T-helper 22 cell (primary cell): ENCODE results near the gene PCF11.

Experiments used
- DNase-seq: peaks from one replicate; pipeline ENCODE4 v3.0.0-alpha.2; 2020; ENCODE audit warnings: low read depth

PCF11 gene

GRCh38 chr11:83152264-83152663, 4.7 kb upstream of the PCF11 start:
- DNase-seq: no peak

- no peak for DNase-seq
Measured at GRCh38 chr11:83153764-83154163, 3.2 kb upstream of the PCF11 start.

DNA sequence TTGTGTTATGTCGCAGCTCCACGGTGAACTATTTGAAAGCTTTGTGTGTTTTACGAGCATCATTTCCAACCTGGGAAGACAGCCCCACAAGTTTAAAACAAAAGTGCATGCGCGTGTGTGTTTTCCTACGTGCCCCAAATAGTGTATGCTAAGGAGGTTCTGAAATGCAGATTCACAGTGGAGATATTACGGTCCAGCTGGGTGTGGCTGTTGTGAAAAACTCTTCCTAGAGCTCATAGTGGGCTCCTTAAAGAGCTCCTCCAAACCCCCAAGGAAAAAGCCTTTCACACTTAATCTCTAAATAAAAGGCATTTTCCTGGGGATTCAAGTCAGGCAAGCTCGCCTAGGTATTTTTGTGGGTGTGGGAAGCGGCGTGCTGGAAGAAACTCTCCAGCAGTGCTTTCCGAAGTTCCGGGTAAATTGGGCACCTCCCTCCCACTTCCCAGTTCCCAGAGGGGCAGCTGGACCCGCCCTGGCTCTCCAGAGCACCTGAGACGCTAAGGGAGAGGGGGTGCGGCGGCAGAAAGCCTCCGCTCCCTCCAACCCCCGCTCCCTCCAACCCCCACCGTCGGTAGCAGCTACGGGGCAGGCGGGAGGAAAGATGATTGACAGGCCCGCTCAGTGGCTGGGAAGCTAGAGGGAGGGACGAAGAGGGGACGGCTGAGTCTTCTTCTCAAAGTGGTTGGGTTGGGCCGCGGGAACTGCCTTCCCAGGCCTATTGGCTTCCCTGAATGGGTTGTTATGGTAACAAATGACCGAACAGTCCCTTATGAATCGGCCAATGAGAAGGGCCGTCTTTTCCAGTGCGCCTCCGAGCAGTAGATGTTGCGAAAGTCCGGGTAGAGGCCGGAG, 561 bp upstream of the PCF11 start:
- peak; percentile 97 for DNase-seq

GRCh38 chr11:83157594-83158356, 844 bp downstream of the PCF11 start:
- DNase-seq: peak; percentile 18

DNA sequence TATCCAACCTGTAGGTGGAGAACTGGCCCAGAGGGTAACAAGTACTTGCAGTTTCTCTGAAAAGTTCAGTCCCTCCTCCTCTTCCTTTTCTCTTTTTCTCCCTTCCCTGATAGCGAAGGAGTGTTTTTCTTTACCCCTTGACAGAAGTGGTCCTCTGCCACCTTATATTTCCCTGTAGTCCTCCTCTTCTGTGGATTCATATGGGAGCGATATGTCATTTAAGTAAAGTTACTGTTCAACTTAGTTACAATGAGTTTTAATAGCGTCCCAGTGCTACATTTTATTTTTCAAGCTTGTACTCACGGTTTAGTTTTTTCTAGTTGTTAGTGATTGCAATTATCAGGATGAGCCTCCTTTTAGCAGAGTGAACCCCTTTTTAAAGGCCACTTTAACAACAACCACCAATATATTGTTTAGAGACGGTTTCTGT, 1.4 kb downstream of the PCF11 start:
- no peak for DNase-seq

DNA sequence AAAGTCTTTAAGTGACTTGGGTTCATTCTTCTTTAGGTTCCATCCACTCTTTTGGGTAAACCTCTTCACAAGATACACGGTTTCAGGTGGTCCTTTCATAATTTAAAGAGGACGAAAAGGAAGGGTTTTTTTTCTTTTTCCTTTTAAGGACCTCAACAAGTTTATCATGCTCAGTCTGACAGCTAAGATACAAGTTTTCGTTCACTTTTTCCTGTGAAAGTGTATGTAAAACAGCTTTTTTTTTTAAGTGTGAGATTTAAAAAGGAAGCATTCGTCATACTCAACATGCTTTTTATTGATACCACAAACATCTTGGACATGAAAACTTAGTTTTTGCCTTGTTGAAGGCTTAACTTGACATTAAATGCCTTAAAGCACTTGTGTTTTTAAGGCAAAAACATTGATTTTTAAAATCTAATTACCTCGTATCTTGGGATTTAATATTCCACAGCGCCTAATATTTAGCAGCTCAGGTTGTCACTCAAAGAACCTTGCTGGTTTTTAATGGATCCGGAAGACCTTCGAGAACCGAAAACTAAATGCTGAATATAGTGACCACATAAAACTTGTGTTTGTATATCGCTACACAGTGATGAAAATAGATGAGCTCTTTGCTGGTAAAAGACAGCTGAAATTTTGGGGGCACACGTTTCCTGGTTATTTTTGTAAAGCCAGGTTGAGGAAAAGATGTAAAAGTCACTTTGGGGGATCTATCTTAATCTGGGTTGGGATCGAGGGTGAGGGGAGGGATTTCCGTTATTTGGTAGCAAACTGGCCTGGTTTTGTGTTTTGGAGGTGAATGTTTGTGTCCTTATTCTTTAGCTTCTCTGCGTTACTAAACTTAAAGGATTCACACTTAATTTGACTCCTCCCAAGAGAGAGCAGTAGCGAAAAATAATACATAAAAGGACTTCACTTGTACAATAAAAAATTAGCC, 2.3 kb downstream of the PCF11 start:
- no peak for DNase-seq

DNA sequence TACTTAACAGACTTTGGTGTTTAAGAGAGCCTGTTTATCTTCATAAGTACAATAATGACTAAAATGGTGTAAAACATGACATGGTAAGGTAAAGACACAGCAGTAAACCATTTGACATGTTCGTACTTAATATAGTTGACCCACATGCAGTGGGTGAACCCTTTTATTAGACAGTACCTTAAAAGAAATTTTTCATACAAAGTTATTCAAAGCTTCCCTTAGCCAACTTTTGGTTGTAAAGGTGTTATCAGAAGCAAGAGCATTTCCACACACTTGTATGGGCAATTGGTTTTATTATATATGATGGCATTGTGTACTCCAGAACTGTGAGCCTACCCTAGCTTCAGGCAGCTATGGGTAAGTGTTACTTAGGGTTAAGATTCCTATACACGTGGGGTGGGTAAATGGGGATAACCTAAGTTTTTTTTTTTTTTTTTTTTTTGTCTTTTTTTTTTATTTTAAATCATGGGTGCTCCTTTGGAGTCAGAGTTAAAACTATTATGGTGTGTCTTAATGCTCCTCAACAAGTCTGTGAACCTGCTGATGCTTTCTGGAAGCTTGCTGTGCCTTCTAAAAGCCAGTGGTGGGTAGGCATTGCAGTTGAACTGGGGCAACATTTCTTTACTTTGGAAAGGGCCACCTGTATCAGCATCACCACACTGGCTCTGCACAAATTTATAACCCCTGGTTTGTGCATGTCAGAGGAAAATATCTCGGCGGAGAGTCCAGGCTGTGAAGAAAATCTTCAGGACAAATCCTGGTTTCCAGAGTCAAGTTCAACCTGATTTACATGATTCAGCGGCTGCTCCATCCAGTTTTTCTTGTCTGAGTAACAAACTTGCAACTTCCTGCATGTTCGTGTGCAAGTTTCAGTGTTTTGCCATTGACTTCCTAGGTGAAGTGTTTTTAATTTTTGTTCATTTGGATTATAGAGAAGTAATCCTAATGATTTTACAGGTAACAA, 3.3 kb downstream of the PCF11 start:
- DNase-seq: no peak

DNA sequence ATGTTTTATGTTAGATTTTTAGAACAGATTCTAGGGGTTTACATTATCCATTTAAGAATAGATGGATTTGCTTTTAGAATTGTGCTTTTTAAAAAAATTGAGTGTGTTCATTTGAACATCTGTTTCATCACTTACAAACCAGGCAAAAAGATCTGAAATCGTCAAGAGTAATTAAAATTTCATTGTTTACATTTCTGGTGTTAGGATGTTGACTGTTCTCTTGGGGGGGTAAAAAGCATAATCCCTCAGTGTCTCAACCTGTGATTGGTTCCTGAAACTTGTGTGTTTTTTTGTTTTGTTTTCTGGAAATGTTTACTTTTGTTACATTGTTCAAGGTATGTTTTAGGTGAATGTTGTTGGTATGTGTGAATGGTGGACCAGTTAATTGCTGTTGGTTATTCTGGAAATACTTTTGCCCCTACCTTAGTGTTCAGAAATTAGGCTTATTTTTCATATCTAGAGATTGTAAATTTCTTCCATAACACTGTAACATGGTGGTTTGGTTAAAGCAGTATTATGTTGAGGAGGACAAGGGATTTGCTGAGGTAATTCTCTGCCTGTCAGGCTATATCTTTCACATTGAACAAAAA, 4.8 kb downstream of the PCF11 start:
- DNase-seq: no peak

GRCh38 chr11:83162377-83162776, 5.4 kb downstream of the PCF11 start:
- no peak for DNase-seq

- no peak for DNase-seq
Measured at GRCh38 chr11:83166193-83166866, 9.4 kb downstream of the PCF11 start.

- no peak for DNase-seq
Measured at GRCh38 chr11:83168756-83169155, 11.8 kb downstream of the PCF11 start.

GRCh38 chr11:83170865-83171264, 13.9 kb downstream of the PCF11 start:
- no peak for DNase-seq

GRCh38 chr11:83172551-83172950, 15.6 kb downstream of the PCF11 start:
- DNase-seq: no peak

GRCh38 chr11:83174008-83174407, 17.1 kb downstream of the PCF11 start:
- no peak for DNase-seq

- DNase-seq: no peak
Measured at GRCh38 chr11:83175815-83176214, 18.9 kb downstream of the PCF11 start.

- no peak for DNase-seq
Measured at GRCh38 chr11:83181815-83182214, 24.9 kb downstream of the PCF11 start.

DNA sequence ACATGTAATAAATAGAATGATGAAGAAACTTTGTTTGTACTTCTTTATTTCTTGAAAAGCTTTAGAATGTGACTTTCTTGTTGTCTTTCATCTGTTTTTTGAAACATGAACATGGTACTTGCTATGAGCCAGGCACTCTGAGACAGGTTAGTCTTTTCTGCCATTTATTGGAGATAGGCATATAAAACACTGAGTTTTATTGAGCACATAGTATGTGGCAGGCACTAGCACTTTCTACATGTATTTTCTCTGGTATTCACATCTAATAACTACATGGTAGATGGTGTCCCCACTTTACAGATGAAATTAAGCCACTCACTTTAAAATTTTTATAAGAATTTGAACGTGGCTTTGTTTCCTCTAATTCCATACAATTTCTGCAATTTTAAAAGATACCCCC, 28.8 kb downstream of the PCF11 start:
- DNase-seq: no peak

DNA sequence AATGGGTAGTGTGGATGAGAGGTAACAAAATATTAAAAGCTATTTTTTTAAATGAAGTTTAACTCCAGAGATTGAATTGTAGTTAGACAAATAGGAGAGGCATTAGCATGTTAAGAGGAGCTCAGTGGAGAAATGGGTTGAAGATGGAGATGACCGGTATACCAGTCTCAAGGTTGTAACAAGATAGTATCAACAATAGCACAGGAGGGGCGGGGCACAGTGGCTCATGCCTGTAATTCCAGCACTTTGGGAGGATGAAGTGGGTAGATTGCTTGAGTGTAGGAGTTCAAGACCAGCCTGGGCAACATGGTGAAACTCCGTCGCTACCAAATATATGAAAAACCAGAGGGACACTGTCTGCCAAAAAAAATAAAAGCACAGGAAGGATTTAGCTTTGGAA, 30.5 kb downstream of the PCF11 start:
- DNase-seq: no peak

- DNase-seq: no peak
Measured at GRCh38 chr11:83191491-83191890, 34.6 kb downstream of the PCF11 start.

DNA sequence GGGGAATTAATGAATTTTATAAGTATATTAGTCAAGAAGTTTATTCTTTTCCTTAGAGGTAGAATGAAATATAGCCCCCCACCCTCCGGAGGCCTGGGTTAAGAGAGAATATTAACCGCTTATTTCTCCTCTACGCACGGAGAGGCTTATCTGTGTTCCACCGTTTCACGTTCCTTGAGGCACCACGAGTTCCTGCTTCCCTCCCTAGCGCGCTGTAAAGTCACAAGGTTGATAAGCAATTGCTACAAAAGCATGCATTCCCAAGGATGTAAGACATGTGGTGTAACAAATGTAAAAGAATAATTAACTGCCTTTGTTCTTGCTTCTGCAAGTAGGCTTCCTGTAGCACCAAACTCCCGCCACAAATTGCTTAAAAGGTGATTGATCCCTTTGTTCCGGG, 35.1 kb downstream of the PCF11 start:
- no peak for DNase-seq
